OCI-LY1 (cell line): ENCODE measurements around the gene KATNIP.

Experiments used
- H2AFZ ChIP-seq: fragments of 200-600 bp; sonication (generic), shearing (Covaris generic); 2 replicates; pipeline ENCODE4 v1.6.0; 2014; ENCODE audit warnings: antibody characterized with exemption, mild to moderate bottlenecking, low read length
- H3F3A ChIP-seq: fragments of 200-600 bp; sonication (generic), shearing (Covaris generic); 2 replicates; pipeline ENCODE4 v1.6.0; 2014; ENCODE audit warnings: mild to moderate bottlenecking, antibody characterized with exemption, low read length, moderate library complexity; ENCODE audit not compliant: insufficient read depth
- H3K27ac ChIP-seq: fragments of 200-600 bp; sonication (generic); 2 replicates; pipeline ENCODE4 v1.5.1; 2014; ENCODE audit warnings: low read length, mixed run types, mild to moderate bottlenecking, low read depth; ENCODE audit not compliant: poor library complexity, severe bottlenecking
- H3K27me3 ChIP-seq: fragments of 200-600 bp; sonication (generic); 2 replicates; pipeline ENCODE4 v1.6.0; 2014; ENCODE audit warnings: antibody characterized with exemption, mild to moderate bottlenecking, low read length, moderate library complexity; ENCODE audit not compliant: insufficient read depth
- H3K36me3 ChIP-seq: fragments of 200-600 bp; sonication (generic); 2 replicates; pipeline ENCODE4 v1.6.1; 2014; ENCODE audit warnings: mild to moderate bottlenecking, antibody characterized with exemption, low read length, moderate library complexity, mixed read lengths; ENCODE audit not compliant: insufficient read depth
- H3K4me1 ChIP-seq: fragments of 200-600 bp; sonication (generic); 2 replicates; pipeline ENCODE4 v1.5.1; 2014; ENCODE audit warnings: mild to moderate bottlenecking, low read length, moderate library complexity; ENCODE audit not compliant: insufficient read depth, severe bottlenecking
- H3K4me2 ChIP-seq: fragments of 200-600 bp; sonication (generic), shearing (Covaris generic); 2 replicates; pipeline ENCODE4 v1.6.1; 2014; ENCODE audit warnings: low read length
- H3K4me3 ChIP-seq: fragments of 200-600 bp; sonication (generic); 2 replicates; pipeline ENCODE4 v1.5.1; 2014; ENCODE audit warnings: low read length, low read depth, mild to moderate bottlenecking, mixed read lengths; ENCODE audit not compliant: poor library complexity, severe bottlenecking
- H3K79me2 ChIP-seq: fragments of 200-600 bp; shearing (Covaris generic); 2 replicates; pipeline ENCODE4 v1.6.1; 2016; ENCODE audit warnings: mixed run types, low read length, mixed read lengths; ENCODE audit not compliant: insufficient read depth
- H3K9ac ChIP-seq: fragments of 200-600 bp; sonication (generic), shearing (Covaris generic); 2 replicates; pipeline ENCODE4 v1.6.1; 2014; ENCODE audit warnings: mild to moderate bottlenecking, low read length, mixed read lengths
- H3K9me2 ChIP-seq: fragments of 200-600 bp; sonication (generic), shearing (Covaris generic); 2 replicates; pipeline ENCODE4 v1.6.1; 2014; ENCODE audit warnings: low read depth, mild to moderate bottlenecking, low read length, mixed read lengths
- H3K9me3 ChIP-seq: fragments of 200-600 bp; shearing (Covaris generic); 2 replicates; pipeline ENCODE4 v1.6.1; 2014; ENCODE audit warnings: low read length, mixed read lengths
- H4K20me1 ChIP-seq: fragments of 200-600 bp; sonication (generic), shearing (Covaris generic); 2 replicates; pipeline ENCODE4 v1.6.0; 2016; ENCODE audit warnings: mild to moderate bottlenecking, low read length; ENCODE audit not compliant: insufficient read depth
- CTCF ChIP-seq: fragments of 200-600 bp; sonication (generic), shearing (Covaris generic); IDR thresholded peaks from 2 replicates; pipeline ENCODE4 v1.5.1; 2017; ENCODE audit warnings: mild to moderate bottlenecking, antibody characterized with exemption, low read length, moderate library complexity, mixed read lengths
- EZH2 ChIP-seq: fragments of 200-600 bp; sonication (generic), shearing (Covaris generic); IDR thresholded peaks from 2 replicates; pipeline ENCODE4 v1.8.0; 2017; ENCODE audit warnings: borderline replicate concordance, mixed run types, mild to moderate bottlenecking, antibody characterized with exemption, low read length, moderate library complexity, mixed read lengths

KATNIP gene

GRCh38 chr16:27505297-27506236 is 44.4 kb upstream of the KATNIP start:
- H3K27ac ChIP-seq: no peak overlapping the region
- peaks cover 87% of the 10 kb centered on the region for H3K36me3 ChIP-seq
- no peaks in the 10 kb centered on the region for H3K27me3 ChIP-seq
- H3K9me3 ChIP-seq: no peaks in the 10 kb centered on the region
- H3K79me2 ChIP-seq: no peaks in the 10 kb centered on the region
- no peaks in the 10 kb centered on the region for H3F3A ChIP-seq
- H3K9ac ChIP-seq: no peak overlapping the region
- TF ChIP-seq CTCF (no peak), EZH2 (no peak)
- no peaks in the 10 kb centered on the region for H4K20me1 ChIP-seq
- H3K4me3 ChIP-seq: no peak overlapping the region
- H3K4me1 ChIP-seq: no peaks in the 10 kb centered on the region
- no peak overlapping the region for H2AFZ ChIP-seq
- no peaks in the 10 kb centered on the region for H3K9me2 ChIP-seq
- no peak overlapping the region for H3K4me2 ChIP-seq

GRCh38 chr16:27506771-27507170 is 43.2 kb upstream of the KATNIP start:
- Histone ChIP-seq H3K9ac (no peak overlapping the region), H4K20me1 (no peaks in the 10 kb centered on the region), H3K4me1 (no peaks in the 10 kb centered on the region), H3K27me3 (no peaks in the 10 kb centered on the region), H3K9me2 (no peaks in the 10 kb centered on the region), H2AFZ (no peak overlapping the region), H3K27ac (no peak overlapping the region), H3K4me3 (no peak overlapping the region), H3K9me3 (no peaks in the 10 kb centered on the region), H3K36me3 (peaks cover 85% of the 10 kb centered on the region), H3K4me2 (no peak overlapping the region), H3K79me2 (no peaks in the 10 kb centered on the region), H3F3A (no peaks in the 10 kb centered on the region)
- no peak for TF ChIP-seq EZH2
- no peak for TF ChIP-seq CTCF

- Histone ChIP-seq H3K4me2 (no peak overlapping the region), H4K20me1 (no peaks in the 10 kb centered on the region), H2AFZ (no peak overlapping the region), H3K9ac (no peak overlapping the region), H3K27me3 (no peaks in the 10 kb centered on the region), H3K4me3 (no peak overlapping the region), H3K9me3 (no peaks in the 10 kb centered on the region), H3K9me2 (no peaks in the 10 kb centered on the region), H3K4me1 (no peaks in the 10 kb centered on the region), H3K79me2 (no peaks in the 10 kb centered on the region), H3K36me3 (peaks cover 85% of the 10 kb centered on the region), H3K27ac (no peak overlapping the region), H3F3A (no peaks in the 10 kb centered on the region)
- no peak for TF ChIP-seq CTCF
- no peak for TF ChIP-seq EZH2
Observed at GRCh38 chr16:27508476-27508875, 41.5 kb upstream of the KATNIP start.
